COR-L47 (cell line): Measurements from ENCODE around the gene ATRAID.

Source experiments
- DNase-seq: peaks from one replicate; lab custom pipeline; 2025; lab: John Stamatoyannopoulos, UW

ATRAID gene

DNA sequence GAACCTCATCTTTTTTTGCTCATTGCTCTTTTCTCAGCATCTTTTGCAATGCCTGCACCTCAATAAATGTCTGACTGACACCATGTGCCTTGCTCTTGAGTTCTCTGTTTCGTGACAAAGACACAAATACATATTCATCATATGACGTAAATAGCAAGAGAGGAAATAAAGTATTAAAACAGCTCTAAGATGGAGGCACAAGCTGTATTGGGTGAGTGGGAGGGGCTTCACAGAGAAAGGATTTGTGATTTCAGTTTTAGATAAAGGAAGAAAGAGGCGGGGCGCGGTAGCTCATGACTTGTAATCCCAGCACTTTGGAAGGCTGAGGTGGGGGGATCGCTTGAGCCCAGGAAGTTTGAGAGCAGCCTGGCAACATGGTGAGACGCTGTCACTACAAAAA lies 8.2 kb downstream of the ATRAID start:
- DNase-seq, result no peak

DNA sequence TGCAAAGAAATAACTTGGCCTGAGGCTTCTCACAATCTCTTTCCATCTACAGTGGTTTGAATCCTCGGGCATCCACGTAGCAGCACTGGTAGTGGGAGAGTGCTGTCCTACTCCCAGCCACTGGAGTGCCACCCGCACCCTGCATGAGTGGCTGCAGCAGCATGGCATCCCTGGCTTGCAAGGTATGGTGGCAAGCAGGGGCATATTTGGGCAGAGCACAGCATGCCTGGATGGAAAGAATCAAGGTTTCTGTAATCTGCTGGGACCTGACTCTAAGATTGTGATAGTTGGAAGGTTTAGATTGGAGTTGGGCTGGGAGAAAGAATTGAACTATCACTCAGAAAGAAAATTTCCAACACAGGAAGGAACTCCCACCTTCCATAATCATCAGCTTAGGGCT lies 9.3 kb downstream of the ATRAID start:
- no peak for DNase-seq

DNA sequence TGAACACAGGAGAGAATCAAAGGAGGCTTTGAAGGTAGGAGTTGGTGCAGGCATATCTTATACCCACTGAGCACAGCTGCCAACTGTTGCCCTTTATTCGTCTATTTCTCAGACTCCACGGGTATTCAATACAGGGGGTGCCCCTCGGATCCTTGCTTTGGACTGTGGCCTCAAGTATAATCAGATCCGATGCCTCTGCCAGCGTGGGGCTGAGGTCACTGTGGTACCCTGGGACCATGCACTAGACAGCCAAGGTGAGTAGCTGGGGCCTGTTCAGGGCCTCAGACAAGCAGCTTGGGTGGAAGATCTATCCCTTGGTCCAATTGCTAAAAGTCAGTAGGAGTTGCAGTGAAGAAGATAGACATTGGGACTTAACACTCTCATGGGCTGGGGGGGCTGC lies 10.6 kb downstream of the ATRAID start:
- no peak for DNase-seq

DNA sequence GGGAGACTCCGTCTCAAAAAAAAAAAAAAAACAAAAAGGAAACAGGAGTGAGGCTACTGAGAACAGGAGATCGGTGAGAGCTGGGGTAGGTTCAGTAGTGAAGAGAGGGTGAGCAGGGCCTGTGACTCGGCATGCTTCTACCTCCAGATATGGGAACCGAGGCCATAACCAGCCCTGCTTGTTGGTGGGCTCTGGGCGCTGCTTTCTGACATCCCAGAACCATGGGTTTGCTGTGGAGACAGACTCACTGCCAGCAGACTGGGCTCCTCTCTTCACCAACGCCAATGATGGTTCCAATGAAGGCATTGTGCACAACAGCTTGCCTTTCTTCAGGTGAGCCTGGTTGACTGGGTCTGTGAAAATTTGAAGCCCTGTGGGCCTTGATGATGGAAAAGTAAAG lies 11.6 kb downstream of the ATRAID start:
- DNase-seq, result no peak

DNA sequence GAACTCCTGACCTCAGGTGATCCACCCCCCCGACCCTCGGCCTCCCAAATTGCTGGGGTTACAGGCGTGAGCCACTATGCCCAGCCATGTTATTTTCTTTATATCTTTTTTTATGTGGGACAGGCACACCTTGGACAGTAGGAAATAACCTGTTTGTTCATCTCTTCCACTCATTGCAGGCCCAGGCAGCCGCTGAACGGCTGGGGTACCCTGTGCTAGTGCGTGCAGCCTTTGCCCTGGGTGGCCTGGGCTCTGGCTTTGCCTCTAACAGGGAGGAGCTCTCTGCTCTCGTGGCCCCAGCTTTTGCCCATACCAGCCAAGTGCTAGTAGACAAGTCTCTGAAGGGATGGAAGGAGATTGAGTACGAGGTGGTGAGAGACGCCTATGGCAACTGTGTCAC lies 13.7 kb downstream of the ATRAID start:
- DNase-seq, result no peak

DNA sequence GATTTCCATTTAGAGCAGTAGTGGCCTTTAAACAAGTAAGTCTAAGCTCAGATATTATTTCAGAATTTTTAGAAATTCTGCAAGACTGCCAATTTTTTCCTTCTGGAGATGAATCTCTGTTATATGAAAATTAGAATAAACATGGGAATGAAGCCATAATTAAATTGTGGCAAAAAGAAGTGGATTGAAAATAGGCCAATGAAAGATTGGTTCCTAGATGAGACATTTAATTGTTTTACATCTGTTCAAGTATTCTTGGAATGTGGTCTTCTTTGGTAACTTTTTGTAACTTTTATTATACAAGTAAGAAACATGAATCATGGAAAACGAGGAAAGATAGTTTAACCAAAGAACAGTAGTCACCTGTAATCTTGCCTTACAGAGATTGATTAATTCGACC lies 15.7 kb downstream of the ATRAID start:
- DNase-seq, result no peak

DNA sequence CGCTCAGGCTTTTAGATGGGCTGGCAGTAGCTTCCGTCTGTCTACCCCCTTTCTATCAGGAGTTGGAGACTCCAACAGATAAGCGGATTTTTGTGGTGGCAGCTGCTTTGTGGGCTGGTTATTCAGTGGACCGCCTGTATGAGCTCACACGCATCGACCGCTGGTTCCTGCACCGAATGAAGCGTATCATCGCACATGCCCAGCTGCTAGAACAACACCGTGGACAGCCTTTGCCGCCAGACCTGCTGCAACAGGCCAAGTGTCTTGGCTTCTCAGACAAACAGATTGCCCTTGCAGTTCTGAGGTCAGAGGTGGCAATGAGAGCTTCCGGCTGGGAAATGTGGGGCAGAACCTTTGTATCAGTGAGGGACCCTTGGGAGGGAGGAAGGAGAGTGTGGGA lies 20.1 kb downstream of the ATRAID start:
- no peak for DNase-seq

DNA sequence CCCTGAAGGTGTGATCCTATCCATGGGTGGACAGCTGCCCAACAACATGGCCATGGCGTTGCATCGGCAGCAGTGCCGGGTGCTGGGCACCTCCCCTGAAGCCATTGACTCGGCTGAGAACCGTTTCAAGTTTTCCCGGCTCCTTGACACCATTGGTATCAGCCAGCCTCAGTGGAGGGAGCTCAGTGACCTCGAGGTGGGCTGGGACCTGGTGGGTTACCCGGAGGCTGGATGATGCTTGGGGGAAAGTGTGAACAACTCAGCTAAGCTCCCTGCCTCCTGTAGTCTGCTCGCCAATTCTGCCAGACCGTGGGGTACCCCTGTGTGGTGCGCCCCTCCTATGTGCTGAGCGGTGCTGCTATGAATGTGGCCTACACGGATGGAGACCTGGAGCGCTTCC lies 21.5 kb downstream of the ATRAID start:
- DNase-seq, result no peak

DNA sequence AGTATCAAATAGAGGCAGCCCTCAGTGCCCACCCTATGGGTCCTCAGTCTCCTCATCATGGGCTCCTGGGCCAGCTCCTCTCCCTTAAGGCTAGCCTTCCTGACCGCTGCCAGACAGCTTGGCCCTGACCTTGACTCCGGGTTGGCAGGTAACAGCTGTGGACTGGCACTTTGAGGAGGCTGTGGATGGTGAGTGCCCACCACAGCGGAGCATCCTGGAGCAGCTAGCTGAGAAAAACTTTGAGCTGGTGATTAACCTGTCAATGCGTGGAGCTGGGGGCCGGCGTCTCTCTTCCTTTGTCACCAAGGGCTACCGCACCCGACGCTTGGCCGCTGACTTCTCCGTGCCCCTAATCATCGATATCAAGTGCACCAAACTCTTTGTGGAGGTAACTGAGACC lies 24.3 kb downstream of the ATRAID start:
- DNase-seq, result no peak

DNA sequence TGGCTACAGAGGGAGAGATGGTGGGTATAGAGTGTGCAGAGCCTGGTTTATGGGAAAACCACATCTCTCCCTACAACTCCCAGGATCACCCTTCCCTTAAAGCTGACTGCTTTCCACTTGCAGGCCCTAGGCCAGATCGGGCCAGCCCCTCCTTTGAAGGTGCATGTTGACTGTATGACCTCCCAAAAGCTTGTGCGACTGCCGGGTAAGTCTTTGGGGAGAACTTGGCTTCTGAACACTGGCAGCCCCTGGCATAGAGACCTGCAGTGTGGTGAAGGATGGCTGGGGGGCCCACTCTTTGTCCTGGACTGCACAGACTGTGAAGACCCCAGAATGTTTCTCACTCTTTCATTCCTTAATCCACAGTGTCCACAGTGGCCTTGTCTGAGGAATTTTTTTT lies 24.8 kb downstream of the ATRAID start:
- DNase-seq, result no peak

DNA sequence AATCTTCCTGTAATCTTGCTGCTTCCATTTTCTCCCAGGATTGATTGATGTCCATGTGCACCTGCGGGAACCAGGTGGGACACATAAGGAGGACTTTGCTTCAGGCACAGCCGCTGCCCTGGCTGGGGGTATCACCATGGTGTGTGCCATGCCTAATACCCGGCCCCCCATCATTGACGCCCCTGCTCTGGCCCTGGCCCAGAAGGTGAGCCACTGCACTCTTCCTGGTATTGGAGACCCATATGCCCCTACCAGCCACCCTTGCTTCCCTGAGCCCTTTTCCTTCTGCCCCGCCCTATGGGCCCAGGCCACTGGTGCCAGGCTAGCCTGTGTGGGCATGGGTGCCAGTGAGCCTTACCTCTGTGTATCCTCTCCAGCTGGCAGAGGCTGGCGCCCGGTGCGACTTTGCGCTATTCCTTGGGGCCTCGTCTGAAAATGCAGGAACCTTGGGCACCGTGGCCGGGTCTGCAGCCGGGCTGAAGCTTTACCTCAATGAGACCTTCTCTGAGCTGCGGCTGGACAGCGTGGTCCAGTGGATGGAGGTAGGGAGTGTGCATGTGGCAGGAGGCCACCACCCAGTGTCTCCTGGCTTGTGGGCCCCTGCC lies 25.6 kb downstream of the ATRAID start:
- no peak for DNase-seq

DNA sequence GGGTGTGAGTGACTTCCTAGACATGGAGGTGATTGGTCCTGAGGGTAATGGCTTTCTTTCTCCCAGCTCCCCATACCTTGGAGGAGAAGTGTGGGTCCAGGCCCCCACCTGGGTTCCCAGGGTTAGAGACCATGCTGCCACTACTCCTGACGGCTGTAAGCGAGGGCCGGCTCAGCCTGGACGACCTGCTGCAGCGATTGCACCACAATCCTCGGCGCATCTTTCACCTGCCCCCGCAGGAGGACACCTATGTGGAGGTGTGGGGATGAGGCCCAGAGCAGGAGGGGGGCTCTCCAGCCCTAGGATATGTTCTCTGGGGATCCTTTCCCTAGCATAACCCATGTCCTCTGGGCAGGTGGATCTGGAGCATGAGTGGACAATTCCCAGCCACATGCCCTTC lies 27.1 kb downstream of the ATRAID start:
- no peak for DNase-seq

DNA sequence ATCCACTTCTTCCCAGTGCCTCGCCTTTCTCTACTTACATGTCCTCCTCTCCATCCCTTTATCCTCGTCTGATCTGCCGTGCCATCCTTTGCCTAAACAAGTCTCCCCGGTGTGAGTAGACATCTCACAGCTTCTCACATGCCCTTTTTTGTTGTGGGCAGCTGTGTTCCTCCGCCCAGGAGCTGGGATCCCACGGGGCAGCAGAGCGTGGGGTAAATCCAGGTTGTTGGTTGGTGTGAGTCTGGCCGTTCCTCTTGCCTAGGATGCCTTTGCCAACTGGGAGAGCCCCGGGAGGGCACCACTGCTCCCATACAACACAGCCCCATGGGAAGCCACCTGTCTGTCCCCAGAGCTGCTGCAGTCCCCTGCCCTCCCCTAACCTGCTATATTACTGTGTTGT lies 28.6 kb downstream of the ATRAID start:
- no peak for DNase-seq

DNA sequence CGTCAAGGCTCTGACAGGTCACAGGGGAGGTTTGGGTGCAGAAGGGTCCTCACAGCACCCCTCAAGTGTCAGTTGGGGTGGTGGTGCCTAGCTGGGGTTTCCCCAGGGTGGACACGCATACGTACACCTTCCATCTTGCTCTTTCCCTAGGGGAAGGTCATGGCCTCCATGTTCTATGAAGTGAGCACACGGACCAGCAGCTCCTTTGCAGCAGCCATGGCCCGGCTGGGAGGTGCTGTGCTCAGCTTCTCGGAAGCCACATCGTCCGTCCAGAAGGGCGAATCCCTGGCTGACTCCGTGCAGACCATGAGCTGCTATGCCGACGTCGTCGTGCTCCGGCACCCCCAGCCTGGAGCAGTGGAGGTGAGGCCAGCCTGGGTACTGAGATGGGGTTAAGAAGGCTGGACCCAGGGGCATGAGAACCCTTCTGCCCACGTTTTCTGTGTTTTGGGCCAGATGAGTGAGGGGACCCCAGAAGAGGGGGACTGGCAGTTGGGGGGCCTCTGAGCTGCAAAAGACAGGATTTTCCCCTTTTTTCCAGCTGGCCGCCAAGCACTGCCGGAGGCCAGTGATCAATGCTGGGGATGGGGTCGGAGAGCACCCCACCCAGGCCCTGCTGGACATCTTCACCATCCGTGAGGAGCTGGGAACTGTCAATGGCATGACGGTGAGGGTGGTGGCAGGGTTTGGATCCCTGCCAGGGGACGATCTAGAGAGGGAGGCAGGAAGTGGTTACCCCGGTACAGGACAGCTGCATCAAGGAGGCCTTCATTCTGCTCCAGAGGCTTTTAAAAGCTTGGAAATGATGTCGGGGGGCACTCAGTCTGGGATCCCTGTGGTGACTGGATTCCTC lies 30.1 kb downstream of the ATRAID start:
- DNase-seq, result no peak

DNA sequence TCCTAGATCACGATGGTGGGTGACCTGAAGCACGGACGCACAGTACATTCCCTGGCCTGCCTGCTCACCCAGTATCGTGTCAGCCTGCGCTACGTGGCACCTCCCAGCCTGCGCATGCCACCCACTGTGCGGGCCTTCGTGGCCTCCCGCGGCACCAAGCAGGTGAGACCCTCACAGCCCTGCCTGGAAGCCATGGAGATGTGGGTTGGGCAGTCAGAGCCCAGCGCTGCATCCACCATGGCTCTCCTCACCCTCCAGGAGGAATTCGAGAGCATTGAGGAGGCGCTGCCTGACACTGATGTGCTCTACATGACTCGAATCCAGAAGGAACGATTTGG lies 30.7 kb downstream of the ATRAID start:
- no peak for DNase-seq

DNA sequence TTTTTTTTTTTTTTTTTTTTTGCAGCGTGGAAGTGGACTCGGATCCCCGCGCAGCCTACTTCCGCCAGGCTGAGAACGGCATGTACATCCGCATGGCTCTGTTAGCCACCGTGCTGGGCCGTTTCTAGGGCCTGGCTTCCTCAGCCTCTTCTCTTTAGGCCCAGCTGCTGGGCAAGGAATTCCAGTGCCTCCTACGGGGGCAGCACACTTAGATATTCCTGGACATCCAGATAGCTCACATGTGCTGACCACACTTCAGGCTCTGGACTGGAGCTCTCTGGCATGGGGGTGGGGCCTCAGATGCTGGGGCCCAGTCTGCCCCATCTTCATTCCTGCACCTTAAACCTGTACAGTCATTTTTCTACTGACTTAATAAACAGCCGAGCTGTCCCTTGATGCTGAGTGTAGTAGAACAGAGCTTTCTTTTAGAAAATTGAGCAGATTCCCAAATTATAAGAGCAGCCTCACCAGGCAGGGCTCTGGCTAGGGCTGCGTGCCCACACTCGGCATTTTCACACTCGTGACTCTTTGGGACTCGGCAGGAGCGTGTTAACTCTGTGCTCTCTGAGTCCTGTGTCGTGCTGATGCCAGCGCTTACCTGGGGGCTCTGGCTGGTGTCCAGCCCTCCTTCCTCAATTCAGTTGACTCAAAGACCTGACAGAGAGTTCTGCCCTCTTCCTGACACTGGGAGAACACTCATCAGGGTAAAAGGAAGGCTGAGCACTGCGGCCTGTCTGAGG lies 31.7 kb downstream of the ATRAID start:
- no peak for DNase-seq

DNA sequence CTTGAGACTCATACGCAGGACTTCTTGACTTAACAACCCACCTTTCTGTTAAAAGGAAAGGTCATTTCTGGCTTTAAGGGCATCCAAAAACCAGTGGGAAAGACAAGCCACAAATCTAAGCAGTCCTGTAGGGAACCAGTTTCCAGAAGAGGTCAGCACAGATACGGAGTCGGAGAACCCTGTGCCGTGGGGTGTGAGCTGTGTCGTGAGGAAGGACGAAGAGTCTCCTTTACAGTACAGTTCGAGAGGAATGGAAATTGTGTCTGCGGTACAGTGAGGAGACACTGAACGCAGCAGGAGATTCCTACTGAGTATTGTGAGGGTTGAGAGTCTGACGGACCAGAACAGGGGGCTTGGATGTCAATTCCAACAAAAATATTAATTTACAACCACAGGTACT lies 33.3 kb downstream of the ATRAID start:
- DNase-seq, result no peak

DNA sequence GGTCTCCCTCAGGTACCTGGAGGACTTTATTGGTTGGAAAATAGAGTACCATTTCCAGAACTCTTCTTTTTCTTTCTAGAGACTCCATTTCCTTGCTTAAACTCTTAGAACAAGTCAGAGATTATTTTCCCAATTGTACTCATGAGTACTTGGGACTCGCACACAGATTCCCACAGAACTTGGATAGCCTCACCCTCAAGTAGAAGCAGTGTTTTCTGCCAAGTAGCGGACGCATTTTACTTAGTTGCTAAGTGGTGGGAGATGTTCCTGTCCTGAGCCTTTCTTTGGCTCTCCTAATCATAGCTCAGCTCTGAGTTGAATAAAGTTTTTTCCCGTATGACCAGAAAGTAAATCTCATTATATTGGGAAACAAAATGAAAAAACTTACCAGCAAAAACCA lies 33.8 kb downstream of the ATRAID start:
- no peak for DNase-seq

DNA sequence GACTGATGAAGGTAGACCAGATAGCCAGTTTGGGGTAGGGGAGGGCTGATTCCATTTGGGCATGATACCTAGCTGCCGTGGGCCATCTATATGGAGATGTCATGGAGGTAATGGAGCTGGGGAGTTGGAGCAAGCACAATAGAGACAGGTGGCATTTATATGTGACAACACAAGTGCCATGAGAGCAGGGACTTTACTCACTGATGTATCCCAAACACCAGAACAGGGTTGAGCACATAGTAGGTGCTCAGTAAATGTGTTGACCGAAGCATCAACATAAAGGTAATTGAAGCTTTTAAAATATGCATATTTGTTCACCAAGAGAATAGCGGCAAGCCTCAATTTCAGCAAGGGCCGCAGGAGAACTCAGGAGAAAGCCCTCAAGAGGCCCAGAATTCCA lies 36.1 kb downstream of the ATRAID start:
- no peak for DNase-seq

DNA sequence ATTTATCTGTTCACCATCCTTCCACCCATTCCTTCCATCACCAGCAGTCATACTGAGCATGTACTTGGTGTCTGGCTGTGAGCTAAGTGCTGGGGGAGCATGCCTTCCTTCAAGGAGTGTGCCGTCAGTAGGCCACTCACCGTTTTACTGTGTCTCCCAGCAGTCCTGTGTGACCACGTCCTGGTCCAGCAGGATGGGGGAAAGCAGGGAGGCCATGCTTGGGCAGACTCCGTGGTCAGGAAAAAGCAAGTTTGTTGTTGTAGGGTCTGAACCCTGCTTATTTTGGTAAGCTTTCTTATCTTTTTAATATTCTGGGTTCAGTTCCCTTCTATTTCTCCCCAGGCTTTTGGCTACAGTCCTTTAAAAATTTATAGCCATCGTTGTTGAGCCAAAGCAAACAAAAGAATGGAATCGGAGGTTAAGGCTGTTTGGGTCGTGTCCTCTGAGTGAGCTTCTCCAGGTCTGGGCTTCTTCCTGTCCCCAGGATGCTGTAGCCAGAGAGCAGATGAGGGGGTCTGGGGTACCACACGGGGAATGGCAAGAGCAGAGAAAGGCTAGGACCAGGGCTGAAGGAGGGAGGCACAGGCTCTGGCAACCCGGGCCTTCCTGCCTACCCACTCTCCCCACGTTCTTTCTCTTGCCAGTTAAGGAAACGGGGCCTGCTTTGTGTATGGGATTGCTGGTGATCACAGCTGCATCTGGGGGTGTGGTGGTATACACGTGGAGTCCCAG lies 37.5 kb downstream of the ATRAID start:
- no peak for DNase-seq

DNA sequence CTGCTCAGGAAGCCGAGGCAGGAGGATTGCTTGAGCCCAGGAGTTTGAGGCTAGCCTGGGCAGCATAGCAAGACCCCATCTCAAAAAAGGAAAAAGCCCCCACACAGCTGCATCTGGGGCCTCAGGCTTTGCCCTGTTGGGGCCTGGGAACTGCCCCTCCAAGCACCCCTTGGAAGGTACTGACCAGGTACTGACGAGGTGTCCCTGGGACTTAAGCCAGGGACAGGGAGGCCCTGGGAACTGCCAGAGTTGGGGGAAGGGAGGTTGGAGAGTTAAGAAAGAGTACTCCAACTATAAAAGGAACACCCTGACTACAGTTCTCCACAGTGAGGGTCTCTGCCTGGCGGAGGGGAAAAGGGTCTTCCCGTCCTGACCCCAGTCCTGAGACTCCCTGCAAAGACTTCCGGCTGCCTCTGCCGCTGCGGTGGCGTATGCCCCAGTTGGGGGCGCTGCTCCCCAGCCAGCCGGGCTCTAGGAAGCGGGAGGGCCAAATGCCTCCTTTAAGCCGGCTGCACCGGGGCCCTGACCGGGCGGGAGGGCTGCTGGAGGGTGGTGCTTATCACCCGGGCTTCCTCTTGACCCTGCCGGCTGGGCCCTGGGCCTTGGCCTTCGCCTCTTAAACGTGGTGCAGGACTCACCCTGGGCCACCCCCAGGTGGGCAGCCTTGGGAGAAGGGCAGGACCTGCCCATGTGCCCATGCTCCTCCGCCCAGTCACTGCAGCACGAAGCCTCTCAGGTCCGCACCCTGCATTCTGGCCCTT lies 38.2 kb downstream of the ATRAID start:
- DNase-seq, result peak; percentile 31
